DMS79 treated with DMSO at 0.1 percent for 48 hours (cell line): ENCODE measurements around the gene ZNF554.
"Not testable (repeated sequence)": the region's sequence is repeated elsewhere in the genome, so short reads cannot be mapped to it uniquely, and the experiment has no call there.

ENCODE experiments used
- DNase-seq: peaks from one replicate; lab custom pipeline; 2025; lab: John Stamatoyannopoulos, UW

ZNF554 gene

GRCh38 chr19:2790557-2791271, 29.0 kb upstream of the ZNF554 start:
- DNase-seq = no peak

GRCh38 chr19:2791440-2791839, 28.2 kb upstream of the ZNF554 start:
- DNase-seq = no peak

GRCh38 chr19:2791876-2792275, 27.8 kb upstream of the ZNF554 start:
- peak; percentile 36 for DNase-seq

GRCh38 chr19:2792666-2793065, 27.0 kb upstream of the ZNF554 start:
- DNase-seq = not testable (repeated sequence)

GRCh38 chr19:2793126-2793525, 26.5 kb upstream of the ZNF554 start:
- DNase-seq = peak; percentile 18

- DNase-seq = no peak
These were observed 26.1 kb upstream of the ZNF554 start for GRCh38 chr19:2793577-2793976.

GRCh38 chr19:2795827-2796658, 23.6 kb upstream of the ZNF554 start:
- no peak for DNase-seq

- no peak for DNase-seq
These were observed 22.9 kb upstream of the ZNF554 start for GRCh38 chr19:2796659-2797266.

- no peak for DNase-seq
These were observed 22.4 kb upstream of the ZNF554 start for GRCh38 chr19:2797280-2797679.

GRCh38 chr19:2798158-2798685, 21.4 kb upstream of the ZNF554 start:
- DNase-seq = no peak

GRCh38 chr19:2798733-2799132, 20.9 kb upstream of the ZNF554 start:
- DNase-seq = no peak

- no peak for DNase-seq
These were observed 20.2 kb upstream of the ZNF554 start for GRCh38 chr19:2799273-2800020.

GRCh38 chr19:2800506-2800905, 19.2 kb upstream of the ZNF554 start:
- no peak for DNase-seq

- no peak for DNase-seq
These were observed 16.8 kb upstream of the ZNF554 start for GRCh38 chr19:2802826-2803225.

- no peak for DNase-seq
These were observed 16.0 kb upstream of the ZNF554 start for GRCh38 chr19:2803486-2804155.

GRCh38 chr19:2804156-2805004, 15.3 kb upstream of the ZNF554 start:
- no peak for DNase-seq

GRCh38 chr19:2805261-2805900, 14.3 kb upstream of the ZNF554 start:
- DNase-seq = no peak

- no peak for DNase-seq
These were observed 13.5 kb upstream of the ZNF554 start for GRCh38 chr19:2805991-2806649.

GRCh38 chr19:2806736-2807378, 12.8 kb upstream of the ZNF554 start:
- no peak for DNase-seq
